Measurements from ENCODE around the gene CCL4.
"Not testable (repeated sequence)": the region's sequence is repeated elsewhere in the genome, so short reads cannot be mapped to it uniquely, and the experiment has no call there.

Gene CCL4

DNA sequence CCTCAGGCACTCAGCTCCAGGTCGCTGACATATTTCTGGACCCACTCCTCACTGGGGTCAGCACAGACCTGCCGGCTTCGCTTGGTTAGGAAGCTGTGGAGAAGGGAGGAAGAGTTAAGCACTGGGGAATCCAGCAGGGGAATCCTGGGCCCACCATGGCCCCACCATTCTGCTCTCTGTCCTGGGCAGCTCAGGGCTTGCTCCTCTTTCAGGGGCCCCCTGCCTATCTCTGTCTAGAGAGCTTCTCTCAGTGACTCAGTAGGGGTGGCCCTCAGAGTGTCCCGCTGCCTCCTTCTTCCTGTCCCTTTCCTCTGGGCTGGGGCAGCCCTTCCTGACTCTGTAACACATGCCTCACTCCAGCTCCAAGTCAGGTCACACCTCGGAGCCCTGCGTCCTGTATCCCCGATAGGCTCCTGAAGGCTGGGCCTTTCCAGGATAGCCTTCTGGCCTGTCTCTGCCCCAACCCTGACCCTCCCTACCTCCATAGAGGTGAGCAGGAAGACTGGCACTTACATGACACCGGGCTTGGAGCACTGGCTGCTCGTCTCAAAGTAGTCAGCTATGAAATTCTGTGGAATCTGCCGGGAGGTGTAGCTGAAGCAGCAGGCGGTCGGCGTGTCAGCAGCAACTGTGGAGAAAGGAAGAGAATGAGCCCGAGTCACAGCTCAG, 14.8 kb upstream of the CCL4 start:
- no peak for DNase-seq

- no peak for DNase-seq
These were observed 14.2 kb upstream of the CCL4 start for GRCh38 chr17:36089339-36089865.

GRCh38 chr17:36089888-36090836, 13.5 kb upstream of the CCL4 start, which contains the start of gene CCL3:
Gene CCL3, minus strand, starts transcription at chr17:36090143. Its CDS starts 85 bp downstream, at chr17:36090058.
- DNase-seq: peak; percentile 48

DNA sequence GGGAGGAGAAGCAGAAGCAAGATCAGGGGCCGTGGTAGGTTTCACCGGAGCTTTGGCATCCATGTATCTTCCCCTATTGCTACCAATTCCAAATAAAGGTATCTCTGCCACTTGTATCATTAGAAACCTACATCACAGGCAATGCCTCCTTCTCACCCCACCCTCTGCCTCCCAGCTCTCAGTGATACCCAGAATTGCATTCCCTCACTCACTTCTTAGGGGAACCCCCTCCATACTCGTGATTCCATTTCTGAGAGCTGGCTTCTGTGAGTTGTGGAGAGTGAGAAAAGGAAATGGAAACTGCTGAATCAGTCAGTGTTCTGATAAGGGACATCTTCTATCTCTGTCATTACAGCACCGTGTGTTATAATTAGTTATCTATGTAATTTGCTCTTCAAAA, 11.4 kb upstream of the CCL4 start:
- DNase-seq: peak; percentile 56

DNA sequence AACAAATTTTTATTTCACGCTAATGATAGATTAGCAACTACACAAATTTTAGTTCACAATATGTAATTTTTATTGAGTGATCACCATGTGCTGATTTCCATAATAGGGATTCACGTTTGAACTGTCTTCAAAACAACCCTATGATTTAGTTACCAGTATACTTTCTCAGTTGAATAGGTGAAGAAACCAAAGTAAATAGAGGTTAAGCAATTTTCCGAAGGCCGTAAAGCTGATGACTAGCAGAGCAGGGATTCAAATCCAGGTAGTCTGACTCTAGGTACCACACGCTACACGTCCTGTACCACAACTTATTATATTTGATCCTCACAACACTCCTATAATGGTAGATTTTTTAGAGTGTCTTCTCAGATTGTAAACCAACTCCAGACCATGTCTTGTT, 10.9 kb upstream of the CCL4 start:
- not testable (repeated sequence) for DNase-seq

DNA sequence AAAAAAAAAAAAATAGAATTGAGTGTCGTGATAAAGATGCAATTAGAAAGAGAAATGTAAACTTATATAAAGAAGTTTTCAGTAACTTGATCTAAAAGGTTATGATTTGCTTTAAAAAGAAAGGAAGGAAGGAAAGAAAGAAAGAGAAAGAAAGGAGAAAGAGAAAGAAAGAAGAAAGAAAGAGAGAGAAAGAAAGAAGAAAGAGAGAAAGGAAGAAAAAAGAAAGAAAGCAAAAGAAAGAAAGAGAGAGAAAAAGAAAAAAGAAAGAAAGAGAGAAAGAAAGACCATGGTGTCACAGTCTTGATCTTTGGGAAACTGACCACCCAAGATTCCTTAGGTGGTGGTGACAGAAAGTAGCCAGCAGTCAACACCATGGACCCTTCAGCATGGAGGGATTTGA, 9.4 kb upstream of the CCL4 start:
- no peak for DNase-seq

DNA sequence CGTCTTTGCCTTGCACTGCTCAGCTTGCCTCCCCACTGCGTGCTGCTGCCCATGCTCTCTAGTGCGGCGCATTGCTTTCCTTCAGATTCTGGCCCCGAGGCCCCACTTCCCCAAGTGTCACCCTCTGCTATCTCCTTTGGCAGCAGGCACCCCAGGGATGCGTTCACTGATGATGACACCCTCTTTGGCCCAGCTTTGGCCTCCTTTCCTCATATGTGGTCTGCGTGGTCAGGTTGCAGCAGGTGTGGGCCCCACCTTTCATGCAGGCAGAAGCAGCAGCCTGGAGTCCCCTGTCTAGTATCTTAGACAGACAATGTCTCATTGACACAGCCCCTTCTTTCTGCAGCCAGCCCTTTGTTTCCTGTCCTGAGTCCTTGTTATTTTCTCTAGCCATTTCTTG, 8.9 kb upstream of the CCL4 start:
- DNase-seq: peak; percentile 33

DNA sequence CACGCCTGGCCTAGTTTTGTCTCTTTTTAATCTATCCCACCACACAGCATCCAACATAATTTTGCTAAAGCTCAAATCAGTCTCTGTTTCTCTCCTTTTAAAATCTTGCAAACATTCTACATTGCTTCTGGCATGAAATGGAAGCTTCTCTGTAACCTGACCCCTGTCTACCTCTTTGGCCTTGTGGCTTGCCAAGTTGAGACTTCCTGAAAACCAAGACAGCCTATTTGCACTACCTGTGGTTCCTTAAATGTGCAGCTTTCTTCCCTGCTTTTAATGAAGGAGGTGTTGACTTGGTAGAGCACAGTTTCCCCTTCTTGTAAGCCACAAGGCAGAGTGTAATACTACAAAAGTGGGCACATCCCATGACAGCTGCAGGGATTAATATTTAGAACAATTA, 7.6 kb upstream of the CCL4 start:
- DNase-seq: no peak

DNA sequence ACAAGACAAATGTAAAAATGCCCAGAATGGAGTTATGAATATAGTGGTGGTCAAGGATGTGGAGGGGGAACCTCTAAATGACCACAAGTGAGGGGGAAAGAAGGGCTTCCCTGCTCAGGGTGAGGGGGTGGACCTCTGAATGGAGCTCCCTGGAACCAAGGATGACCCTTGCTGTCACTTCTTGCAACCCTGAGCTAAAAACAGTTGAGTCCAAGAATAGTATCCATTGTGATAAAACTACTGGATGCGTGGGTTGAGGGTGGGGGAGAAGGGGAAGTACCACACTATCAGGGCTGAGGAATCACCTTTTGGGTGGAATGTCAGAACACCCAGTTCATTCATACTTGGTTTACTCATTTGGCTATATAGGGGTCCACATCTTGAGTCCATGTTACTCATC, 4.6 kb upstream of the CCL4 start:
- not testable (repeated sequence) for DNase-seq

- DNase-seq: not testable (repeated sequence)
These were observed 619 bp downstream of the CCL4 start for GRCh38 chr17:36104246-36104645.

- no peak for DNase-seq
These were observed 1.1 kb downstream of the CCL4 start for GRCh38 chr17:36104701-36105181.

GRCh38 chr17:36105781-36106492, 2.3 kb downstream of the CCL4 start:
- no peak for DNase-seq

DNA sequence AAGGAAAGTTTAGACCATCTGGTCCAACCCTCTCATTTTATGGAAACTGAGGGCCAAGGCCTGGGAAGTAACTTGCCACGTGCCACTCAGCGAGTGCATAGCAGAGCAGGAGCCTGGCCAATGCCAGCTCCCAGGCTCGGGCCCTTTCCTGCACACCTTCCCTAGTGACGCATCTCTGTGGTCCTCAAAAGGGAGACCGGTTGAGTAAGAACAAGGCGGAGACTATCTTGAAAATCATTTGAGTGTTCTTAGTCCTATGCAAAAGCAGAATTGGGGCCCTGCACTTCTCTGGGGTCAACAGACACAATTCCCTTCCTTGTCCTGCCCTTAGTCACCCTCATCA, 2.8 kb downstream of the CCL4 start:
- no peak for DNase-seq

- DNase-seq: peak; percentile 19
These were observed 4.0 kb downstream of the CCL4 start for GRCh38 chr17:36107660-36108059.

DNA sequence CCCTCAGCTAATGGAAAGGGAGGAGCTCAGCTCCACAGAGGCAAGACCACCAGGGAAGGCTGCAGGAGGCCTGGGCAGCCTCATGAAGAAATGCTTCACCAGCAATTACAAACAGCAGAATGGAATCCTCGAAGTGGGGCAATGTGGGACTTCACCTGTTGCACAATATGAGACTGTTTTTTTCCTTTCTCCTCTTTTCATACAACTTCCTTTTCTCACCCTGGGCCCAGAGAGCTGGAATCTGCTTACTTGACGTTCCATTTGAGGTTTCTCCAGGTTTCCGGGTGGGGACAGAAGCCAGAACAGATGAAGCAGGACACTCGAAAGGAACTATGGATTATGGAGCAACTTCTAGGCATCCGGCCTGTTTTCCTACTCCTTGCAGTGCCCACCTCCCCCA, 4.6 kb downstream of the CCL4 start:
- not testable (repeated sequence) for DNase-seq

- peak; percentile 37 for DNase-seq
These were observed 7.5 kb downstream of the CCL4 start for GRCh38 chr17:36111068-36111490.

DNA sequence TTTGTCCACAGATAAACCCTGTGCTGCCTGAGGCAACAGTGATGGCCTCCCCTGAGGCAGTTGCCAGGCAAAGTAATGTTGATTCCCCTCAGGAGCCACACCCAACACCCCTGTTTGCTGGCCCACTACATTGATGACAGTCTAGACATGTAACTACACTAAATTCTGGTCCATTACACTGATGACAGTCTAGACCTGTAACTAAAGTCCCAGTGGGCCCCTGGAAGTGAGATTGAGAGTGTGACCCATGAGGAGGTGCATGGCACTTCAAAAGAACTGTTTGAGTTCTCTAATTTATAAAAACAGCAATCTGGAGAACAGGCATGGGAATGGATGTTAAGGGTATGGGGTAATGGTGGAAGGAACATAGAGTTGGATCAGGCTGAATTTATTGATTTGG, 8.9 kb downstream of the CCL4 start:
- DNase-seq: no peak

DNA sequence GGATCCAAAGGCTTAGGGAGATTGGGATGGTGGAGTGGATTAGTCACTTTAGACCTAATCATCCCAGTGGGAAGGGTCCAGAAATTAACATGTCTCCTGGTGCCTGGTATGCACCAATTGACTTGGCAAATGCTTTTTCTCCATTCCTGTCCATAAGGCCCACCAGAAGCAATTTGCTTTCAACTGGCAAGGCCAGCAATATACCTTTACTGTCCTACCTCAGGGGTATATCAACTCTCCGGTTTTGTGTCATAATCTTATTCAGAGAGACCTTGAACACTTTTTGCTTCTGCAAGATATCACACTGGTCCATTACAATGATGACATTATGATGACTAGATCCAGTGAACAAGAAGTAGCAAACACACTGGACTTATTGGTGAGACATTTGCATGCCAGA, 9.5 kb downstream of the CCL4 start:
- not testable (repeated sequence) for DNase-seq

DNA sequence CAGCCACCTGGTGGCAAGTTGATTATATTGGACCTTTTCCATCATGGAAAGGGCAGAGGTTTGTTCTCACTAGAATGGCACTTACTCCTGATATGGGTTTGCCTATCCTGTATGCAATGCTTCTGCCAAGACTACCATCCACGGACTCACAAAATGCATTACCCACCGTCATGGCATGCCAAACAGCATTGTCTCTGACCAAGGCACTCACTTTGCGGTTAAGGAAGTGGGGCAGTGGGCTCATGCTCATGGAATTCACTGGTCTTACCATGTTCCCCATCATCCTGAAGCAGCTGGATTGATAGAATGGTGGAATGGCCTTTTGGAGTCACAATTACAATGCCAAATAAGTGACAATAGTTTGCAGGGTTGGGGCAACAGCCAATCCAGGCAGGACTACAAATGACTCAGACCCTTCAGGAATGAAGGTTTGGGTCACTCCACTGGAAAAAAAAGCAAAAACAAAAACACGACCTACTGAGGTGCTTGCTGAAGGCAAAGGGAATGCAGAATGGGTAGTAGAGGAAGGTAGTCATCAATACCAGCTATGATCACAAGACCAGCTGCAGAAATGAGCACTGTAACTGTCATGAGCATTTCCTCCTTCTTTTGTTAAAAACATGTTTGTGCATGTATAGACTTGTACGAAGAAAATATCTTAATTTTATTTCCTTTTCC, 11.5 kb downstream of the CCL4 start:
- DNase-seq: not testable (repeated sequence)

DNA sequence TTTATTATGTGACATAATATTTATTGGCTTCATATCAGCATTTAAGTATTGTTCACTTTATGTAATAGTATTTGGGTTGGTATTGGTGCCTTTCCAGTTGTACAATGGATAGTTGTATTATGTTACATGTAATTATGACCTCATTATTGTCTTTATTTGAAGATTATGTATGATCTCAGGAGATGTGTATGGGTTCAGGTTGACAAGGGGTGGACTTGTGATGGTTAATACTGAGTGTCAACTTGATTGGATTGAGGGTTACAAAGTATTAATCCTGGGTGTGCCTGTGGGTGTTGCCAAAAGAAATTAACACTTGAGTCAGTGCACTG, 12.0 kb downstream of the CCL4 start:
- DNase-seq: not testable (repeated sequence)

DNA sequence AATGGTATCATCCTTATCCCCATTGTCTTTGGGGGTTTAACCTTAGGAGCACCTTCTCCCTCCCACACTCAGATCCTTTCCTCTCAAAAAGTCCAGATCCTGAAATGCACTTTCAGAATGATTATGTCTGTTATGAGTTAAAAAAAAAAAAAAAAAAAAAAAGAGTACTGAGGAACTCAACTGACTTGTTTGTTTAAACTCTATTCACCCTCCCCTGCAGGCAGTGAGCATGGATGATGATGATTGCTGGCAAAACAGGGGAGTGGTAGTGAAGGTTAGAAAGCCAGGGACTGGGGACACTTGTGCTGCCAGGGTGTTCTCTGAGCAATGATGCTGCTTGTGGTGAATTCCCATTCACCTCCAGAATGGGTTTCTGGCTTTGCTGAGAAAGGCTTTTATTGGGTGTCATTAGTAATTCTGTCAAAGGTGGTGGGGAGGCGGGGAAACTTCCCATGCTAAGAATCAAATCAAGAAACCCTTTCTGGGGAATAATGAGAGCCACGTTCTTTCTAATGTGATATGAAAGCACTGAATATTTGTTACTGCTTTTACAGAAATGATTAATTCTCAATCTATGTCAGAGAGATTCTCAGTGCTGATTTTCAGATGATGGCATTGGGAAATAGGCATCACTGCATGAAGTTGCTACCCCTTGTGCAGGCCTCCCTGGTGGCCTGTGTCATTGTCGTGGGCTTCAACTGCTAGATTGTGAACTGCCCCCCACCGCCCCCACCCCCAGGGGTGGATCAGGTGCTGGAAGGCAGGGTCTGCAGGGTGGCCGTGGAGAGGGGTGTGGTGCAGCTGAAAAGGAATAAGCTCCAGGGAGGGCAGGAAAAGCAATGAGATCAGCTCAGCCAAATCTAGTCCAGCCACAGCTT, 14.1 kb downstream of the CCL4 start:
- DNase-seq: no peak

Data from hematopoietic multipotent progenitor cell treated with erythropoietin and hydrocortisone succinate and interleukin-3 and kit ligand, for 4 days (in vitro differentiated cells).